H9 (cell line): ENCODE data around the gene UBE2G1. TPM values are rescaled to one million over a fixed set of nuclear protein-coding genes. Genes with fewer than 3 reads are reported as not detected.

ENCODE experiments used
- DNase-seq: peaks from one replicate; pipeline ENCODE4 v3.0.0-alpha.2; 2017
- H2AFZ ChIP-seq: one replicate; pipeline ENCODE4 v1.6.1; 2013; ENCODE audit warnings: mild to moderate bottlenecking, low read length, control low read depth, moderate library complexity
- H2AK5ac ChIP-seq: 2 replicates; pipeline ENCODE4 v1.6.1; 2013; ENCODE audit warnings: low read length, control low read depth, mixed read lengths; ENCODE audit not compliant: insufficient read length
- H2BK120ac ChIP-seq: one replicate; pipeline ENCODE4 v1.6.1; 2013; ENCODE audit warnings: low read depth, mild to moderate bottlenecking, low read length, control low read depth, inconsistent platforms; ENCODE audit not compliant: poor library complexity, severe bottlenecking
- H2BK12ac ChIP-seq: 2 replicates; pipeline ENCODE4 v1.6.1; 2013; ENCODE audit warnings: low read length, control low read depth, mixed read lengths, low read depth; ENCODE audit not compliant: insufficient read length
- H2BK15ac ChIP-seq: 2 replicates; pipeline ENCODE4 v1.6.1; 2013; ENCODE audit warnings: low read depth, low read length, control low read depth
- H2BK20ac ChIP-seq: one replicate; pipeline ENCODE4 v1.6.1; 2013; ENCODE audit warnings: low read depth, mild to moderate bottlenecking, low read length, control low read depth, inconsistent platforms; ENCODE audit not compliant: poor library complexity, severe bottlenecking
- H2BK5ac ChIP-seq: 2 replicates; pipeline ENCODE4 v1.6.1; 2013; ENCODE audit warnings: low read length, control low read depth, mixed read lengths; ENCODE audit not compliant: insufficient read length
- H3K14ac ChIP-seq: 2 replicates; pipeline ENCODE4 v1.6.1; 2013; ENCODE audit warnings: low read length, control low read depth; ENCODE audit not compliant: insufficient read depth
- H3K18ac ChIP-seq: 2 replicates; pipeline ENCODE4 v1.6.1; 2013; ENCODE audit warnings: low read depth, mild to moderate bottlenecking, mixed read lengths, low read length, control low read depth; ENCODE audit not compliant: insufficient read length
- H3K23ac ChIP-seq: 2 replicates; pipeline ENCODE4 v1.6.1; 2013; ENCODE audit warnings: low read length, control low read depth, mixed read lengths, low read depth; ENCODE audit not compliant: insufficient read length
- H3K23me2 ChIP-seq: 2 replicates; pipeline ENCODE4 v1.6.1; 2013; ENCODE audit warnings: low read depth, mild to moderate bottlenecking, mixed read lengths, low read length, control low read depth; ENCODE audit not compliant: insufficient read length, poor library complexity, severe bottlenecking
- H3K27ac ChIP-seq: 2 replicates; pipeline ENCODE4 v1.5.1; 2013; ENCODE audit warnings: low read length, control low read depth, mixed read lengths, low read depth; ENCODE audit not compliant: insufficient read length
- H3K27me3 ChIP-seq: 2 replicates; pipeline ENCODE4 v1.6.1; 2013; ENCODE audit warnings: low read length, control low read depth, inconsistent platforms; ENCODE audit not compliant: insufficient read depth
- H3K4ac ChIP-seq: 2 replicates; pipeline ENCODE4 v1.6.1; 2013; ENCODE audit warnings: low read depth, mild to moderate bottlenecking, control low read depth, inconsistent platforms, low read length, moderate library complexity
- H3K4me1 ChIP-seq: 2 replicates; pipeline ENCODE4 v1.6.1; 2013; ENCODE audit warnings: low read length, control low read depth, inconsistent platforms; ENCODE audit not compliant: insufficient read depth
- H3K4me2 ChIP-seq: 2 replicates; pipeline ENCODE4 v1.6.1; 2013; ENCODE audit warnings: low read length, control low read depth, mixed read lengths; ENCODE audit not compliant: insufficient read length, insufficient read depth
- H3K56ac ChIP-seq: 2 replicates; pipeline ENCODE4 v1.6.1; 2013; ENCODE audit warnings: low read depth, mild to moderate bottlenecking, mixed read lengths, low read length, control low read depth; ENCODE audit not compliant: insufficient read length
- H3K79me1 ChIP-seq: 2 replicates; pipeline ENCODE4 v1.6.1; 2013; ENCODE audit warnings: low read depth, mild to moderate bottlenecking, moderate library complexity, low read length, control low read depth, inconsistent platforms; ENCODE audit not compliant: insufficient read depth, poor library complexity, severe bottlenecking
- H3K79me2 ChIP-seq: 2 replicates; pipeline ENCODE4 v1.6.1; 2013; ENCODE audit warnings: low read length, control low read depth, inconsistent platforms; ENCODE audit not compliant: insufficient read depth
- H3K9ac ChIP-seq: 2 replicates; pipeline ENCODE4 v1.6.1; 2013; ENCODE audit warnings: low read length, control low read depth, mixed read lengths; ENCODE audit not compliant: insufficient read length; ENCODE audit errors: extremely low read depth
- H3K9me3 ChIP-seq: one replicate; pipeline ENCODE4 v1.6.1; 2013; ENCODE audit warnings: low read depth, low read length, inconsistent platforms; ENCODE audit not compliant: control insufficient read depth
- H3T11ph ChIP-seq: one replicate; pipeline ENCODE4 v1.6.1; 2013; ENCODE audit warnings: mild to moderate bottlenecking, low read length, control low read depth, inconsistent platforms
- H4K20me1 ChIP-seq: one replicate; pipeline ENCODE4 v1.6.1; 2013; ENCODE audit not compliant: control insufficient read depth, insufficient read length, insufficient read depth
- H4K5ac ChIP-seq: 2 replicates; pipeline ENCODE4 v1.6.1; 2013; ENCODE audit warnings: low read depth, mild to moderate bottlenecking, mixed read lengths, low read length, control low read depth; ENCODE audit not compliant: insufficient read length
- H4K8ac ChIP-seq: replicated peaks from 2 replicates; pipeline ENCODE4 v1.6.1; 2013; ENCODE audit warnings: low read length, control low read depth, mixed read lengths, low read depth; ENCODE audit not compliant: insufficient read length
- H4K91ac ChIP-seq: 2 replicates; pipeline ENCODE4 v1.6.1; 2013; ENCODE audit warnings: low read depth, mild to moderate bottlenecking, moderate library complexity, mixed read lengths, low read length, control low read depth; ENCODE audit not compliant: insufficient read length
- H3K27ac Mint-ChIP-seq, 3 experiments: 2 replicates in 2 of 3; 3 replicates in 1 of 3; pipeline ENCODE4 v1.8.0; 2020 to 2021; ENCODE audit warnings: mixed read lengths in 3 of 3, mild to moderate bottlenecking in 1 of 3, moderate library complexity in 1 of 3
- H3K27me3 Mint-ChIP-seq: 2 replicates; pipeline ENCODE4 v1.8.0; 2021; ENCODE audit warnings: low read depth, mild to moderate bottlenecking, moderate library complexity, mixed read lengths
- H3K36me3 Mint-ChIP-seq, 3 experiments: 2 replicates in 2 of 3; 3 replicates in 1 of 3; pipeline ENCODE4 v1.8.0; 2020 to 2021; ENCODE audit warnings: low read depth in 3 of 3, mixed read lengths in 3 of 3; ENCODE audit not compliant: insufficient read depth in 1 of 3
- H3K4me1 Mint-ChIP-seq, 2 experiments: 2 replicates each; pipeline ENCODE4 v1.8.0; 2020; ENCODE audit warnings: mixed read lengths in 2 of 2
- H3K4me3 Mint-ChIP-seq, 2 experiments: 2 replicates in 1 of 2; 3 replicates in 1 of 2; pipeline ENCODE4 v1.8.0; 2020 to 2021; ENCODE audit warnings: mild to moderate bottlenecking in 2 of 2, mixed read lengths in 2 of 2, moderate library complexity in 1 of 2
- H3K9me3 Mint-ChIP-seq, 2 experiments: 2 replicates in 1 of 2; 3 replicates in 1 of 2; pipeline ENCODE4 v1.8.0; 2020; ENCODE audit warnings: mild to moderate bottlenecking in 2 of 2, mixed read lengths in 2 of 2, moderate library complexity in 1 of 2
- total RNA-seq: library from RNA; stranded (reverse); gene quantifications from 2 replicates; pipeline ENCODE4 v1.2.1, GENCODE V29; 2021
- TF ChIP-seq, protein P1 (sequence below): fragments of 200-600 bp; sonication (generic); conservative IDR thresholded peaks from 3 replicates; pipeline ENCODE4 v1.8.0; 2021; ENCODE audit warnings: antibody characterized with exemption, mild to moderate bottlenecking

UBE2G1 gene
- total RNA-seq, 1 experiment from 2014 or later = 188 TPM

DNA sequence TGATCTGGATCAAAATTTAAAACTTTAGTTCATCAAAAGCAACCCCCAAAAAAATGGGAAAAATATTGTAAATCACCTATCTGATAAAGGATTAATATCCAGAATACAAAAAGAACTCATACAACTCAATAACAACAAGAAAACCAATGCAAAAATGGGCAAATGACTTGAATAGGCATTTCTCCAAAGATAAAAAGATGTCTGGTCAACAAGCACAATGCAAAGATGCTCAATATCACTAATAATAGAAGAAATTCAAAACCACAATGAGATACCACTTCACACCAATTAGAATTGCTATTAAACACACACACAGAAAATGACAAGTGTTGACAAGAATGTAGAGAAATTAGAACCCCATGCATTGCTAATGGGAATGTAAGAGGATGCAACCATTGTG, 40.4 kb downstream of the UBE2G1 start:
- Mint-ChIP-seq H3K4me1 (peaks cover 44 to 51% of the 10 kb centered on the region in 2 experiments), H3K27me3 (no peaks in the 10 kb centered on the region), H3K4me3 (no peak overlapping the region), H3K27ac (peak overlapping the region in 1 of 3 experiments; percentile 80; a peak in 1 of 7 replicates), H3K36me3 (peaks cover 14 to 38% (median 22%) of the 10 kb centered on the region in 3 experiments; a peak in 5 of 7 replicates), H3K9me3 (peaks cover 0 to 7% of the 10 kb centered on the region in 2 experiments; a peak in 2 of 5 replicates)
- no peak overlapping the region for H3K4ac ChIP-seq
- no peaks in the 10 kb centered on the region for H4K20me1 ChIP-seq
- no peaks in the 10 kb centered on the region for H3K23me2 ChIP-seq
- TF ChIP-seq, protein P1, sequence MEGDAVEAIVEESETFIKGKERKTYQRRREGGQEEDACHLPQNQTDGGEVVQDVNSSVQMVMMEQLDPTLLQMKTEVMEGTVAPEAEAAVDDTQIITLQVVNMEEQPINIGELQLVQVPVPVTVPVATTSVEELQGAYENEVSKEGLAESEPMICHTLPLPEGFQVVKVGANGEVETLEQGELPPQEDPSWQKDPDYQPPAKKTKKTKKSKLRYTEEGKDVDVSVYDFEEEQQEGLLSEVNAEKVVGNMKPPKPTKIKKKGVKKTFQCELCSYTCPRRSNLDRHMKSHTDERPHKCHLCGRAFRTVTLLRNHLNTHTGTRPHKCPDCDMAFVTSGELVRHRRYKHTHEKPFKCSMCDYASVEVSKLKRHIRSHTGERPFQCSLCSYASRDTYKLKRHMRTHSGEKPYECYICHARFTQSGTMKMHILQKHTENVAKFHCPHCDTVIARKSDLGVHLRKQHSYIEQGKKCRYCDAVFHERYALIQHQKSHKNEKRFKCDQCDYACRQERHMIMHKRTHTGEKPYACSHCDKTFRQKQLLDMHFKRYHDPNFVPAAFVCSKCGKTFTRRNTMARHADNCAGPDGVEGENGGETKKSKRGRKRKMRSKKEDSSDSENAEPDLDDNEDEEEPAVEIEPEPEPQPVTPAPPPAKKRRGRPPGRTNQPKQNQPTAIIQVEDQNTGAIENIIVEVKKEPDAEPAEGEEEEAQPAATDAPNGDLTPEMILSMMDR = no peak
- H2AK5ac ChIP-seq = no peak overlapping the region
- H3K14ac ChIP-seq = no peak overlapping the region
- no peak overlapping the region for H3K27ac ChIP-seq
- H3K27me3 ChIP-seq = no peaks in the 10 kb centered on the region
- H2BK120ac ChIP-seq = no peak overlapping the region
- no peaks in the 10 kb centered on the region for H3K9me3 ChIP-seq
- H3K23ac ChIP-seq = no peak overlapping the region
- H2BK15ac ChIP-seq = no peak overlapping the region
- H3K56ac ChIP-seq = no peak overlapping the region
- H3T11ph ChIP-seq = no peak overlapping the region
- peaks cover 2% of the 10 kb centered on the region; the same call in 1 of the 2 replicates for H3K4me1 ChIP-seq
- no peak overlapping the region for H3K4me2 ChIP-seq
- no peak overlapping the region for H3K9ac ChIP-seq
- H2BK12ac ChIP-seq = no peak overlapping the region
- H4K91ac ChIP-seq = no peak overlapping the region
- peaks cover 5% of the 10 kb centered on the region for H3K79me1 ChIP-seq
- H4K8ac ChIP-seq = no peak overlapping the region
- no peak overlapping the region for H4K5ac ChIP-seq
- no peak overlapping the region for H2AFZ ChIP-seq
- DNase-seq = no peak
- peaks cover 45% of the 10 kb centered on the region; the same call in 1 of the 2 replicates for H3K79me2 ChIP-seq
- H2BK20ac ChIP-seq = no peak overlapping the region
- H3K18ac ChIP-seq = no peak overlapping the region
- no peak overlapping the region for H2BK5ac ChIP-seq
